Left lung (tissue), 10 donors: ENCODE results near the gene TSPAN9. TPM values are rescaled to one million over a fixed set of nuclear protein-coding genes. Genes with fewer than 3 reads are reported as not detected.

ENCODE experiments used
- ATAC-seq: fragments of 200-7000 bp; cut with Tn5 transposase; one replicate; pipeline ENCODE4 v1.9.1; 2020; ENCODE audit warnings: moderate library complexity
- DNase-seq, 4 donors: peaks; one replicate each; pipeline ENCODE4 v3.0.0-alpha.2; 2013 to 2020
- H3K27ac ChIP-seq, 2 donors: fragments of 200-600 bp; sonication (generic) in 1 of 2; one replicate each; pipeline versions ENCODE4 v1.5.0 to v1.8.0; 2020 to 2021
- H3K27me3 ChIP-seq, 2 donors: fragments of 200-600 bp; sonication (generic) in 1 of 2; one replicate each; pipeline versions ENCODE4 v1.5.0 to v1.8.0; 2020 to 2021
- H3K36me3 ChIP-seq, 2 donors: fragments of 200-600 bp; sonication (generic) in 1 of 2; one replicate each; pipeline versions ENCODE4 v1.5.0 to v1.8.0; 2020 to 2021
- H3K4me1 ChIP-seq, 2 donors: fragments of 200-600 bp; one replicate each; pipeline ENCODE4 v1.8.0; 2021
- H3K4me3 ChIP-seq, 2 donors: fragments of 200-600 bp; sonication (generic) in 1 of 2; one replicate each; pipeline versions ENCODE4 v1.5.0 to v1.8.0; 2020 to 2021; ENCODE audit warnings: mild to moderate bottlenecking in 1 of 2
- H3K9me3 ChIP-seq, 2 donors: fragments of 200-600 bp; sonication (generic) in 1 of 2; one replicate each; pipeline versions ENCODE4 v1.5.0 to v1.8.0; 2020 to 2021
- CTCF ChIP-seq, 2 donors: fragments of 200-600 bp; sonication (generic) in 1 of 2; IDR thresholded peaks; one replicate each; pipeline versions ENCODE4 v1.5.0 to v1.8.0; 2021; ENCODE audit warnings: antibody characterized with exemption in 2 of 2
- intact Hi-C, 2 donors: fragments of 100-400 bp; cut with DNase I; formaldehyde crosslinking; loops; one replicate each; pipeline versions ENCODE4 v1.11.2 to v1.14.2; 2022
- polyA plus RNA-seq, 6 donors: library from polyadenylated mRNA; unstranded; fragments of 120-200 nt; gene quantifications; one replicate each; pipeline ENCODE4 v1.2.1, GENCODE V29; 2013; ENCODE audit not compliant: insufficient read length in 6 of 6
- total RNA-seq, 2 donors: library from RNA; stranded (reverse); fragmentation: NEBNext Ultra II Directional; extraction: Animal tissue kit (Norgen Biotek cat#: 25700); gene quantifications; one replicate each; pipeline ENCODE4 v1.2.1, GENCODE V29; 2021
- donor health status: DM: no; HTN: yes; CAD: no.
- donor health status: DM: no; HTN: no; CAD: no.

Gene TSPAN9
- total and polyA plus RNA-seq, 8 donors: 35.6 to 98.6 (median 81.3) TPM

DNA sequence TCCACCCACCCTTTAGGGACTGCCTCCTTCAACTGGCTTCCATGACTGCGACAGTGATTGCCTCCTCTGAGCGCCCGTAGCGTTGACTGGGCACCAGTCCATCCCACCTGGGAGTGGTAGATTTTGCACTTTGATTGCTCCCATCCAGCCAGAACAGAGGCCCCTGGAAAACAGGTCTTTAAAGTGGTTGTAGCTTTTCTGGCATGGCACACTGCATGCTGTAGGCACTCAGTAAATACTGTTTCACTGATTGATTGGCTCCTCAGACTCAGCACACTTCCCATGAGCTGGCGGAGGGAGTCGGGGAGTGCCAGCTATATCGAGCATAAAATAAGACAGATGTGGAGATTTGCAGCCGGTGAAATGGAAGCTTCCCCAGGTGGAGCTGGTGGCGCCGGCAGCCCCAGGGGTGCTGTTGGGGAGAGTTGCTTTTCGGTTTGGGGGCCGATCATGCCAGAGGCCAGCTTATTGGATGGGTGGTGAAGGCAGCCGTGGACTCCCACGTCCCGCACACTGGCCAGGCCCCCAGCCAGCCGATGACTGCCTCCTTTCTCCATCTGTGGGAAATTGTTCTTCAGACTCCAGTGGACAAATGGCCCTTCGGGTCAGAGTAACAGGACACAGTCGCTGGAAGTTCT lies 200.2 kb downstream of the TSPAN9 start:
- Histone ChIP-seq H3K9me3 (no peaks in the 10 kb centered on the region), H3K4me1 (peaks cover 0 to 10% of the 10 kb centered on the region in 2 donors), H3K36me3 (peaks cover 0 to 11% of the 10 kb centered on the region in 2 donors), H3K4me3 (no peak overlapping the region), H3K27me3 (no peaks in the 10 kb centered on the region), H3K27ac (no peak overlapping the region)
- no peak for DNase-seq
- intact Hi-C loops: loop anchor here (5.0 to 10.0 kb wide), 2 partner anchors 143 to 205 kb away; no protein-coding TSS in a partner anchor
- no peak for TF ChIP-seq CTCF (IDR thresholded peaks at IDR 0.05)
- ATAC-seq: no peak

- peaks cover 0 to 10% of the 10 kb centered on the region in 2 donors for H3K4me1 ChIP-seq
- DNase-seq: no peak
- no peaks in the 10 kb centered on the region for H3K27me3 ChIP-seq
- no peaks in the 10 kb centered on the region for H3K9me3 ChIP-seq
- no peak overlapping the region for H3K4me3 ChIP-seq
- H3K27ac ChIP-seq: no peak overlapping the region
- no peak for TF ChIP-seq CTCF (IDR thresholded peaks at IDR 0.05)
- peaks cover 0 to 25% of the 10 kb centered on the region in 2 donors for H3K36me3 ChIP-seq
- ATAC-seq: no peak
- intact Hi-C loops: loop anchor here (5.0 to 10.0 kb wide), 2 partner anchors 144 to 207 kb away; no protein-coding TSS in a partner anchor
These were observed 201.7 kb downstream of the TSPAN9 start for GRCh38 chr12:3278681-3279414.

GRCh38 chr12:3279415-3279780 lies 202.2 kb downstream of the TSPAN9 start:
- no peaks in the 10 kb centered on the region for H3K27me3 ChIP-seq
- H3K9me3 ChIP-seq: no peaks in the 10 kb centered on the region
- intact Hi-C loops: loop anchor here (5.0 to 10.0 kb wide), 2 partner anchors 145 to 207 kb away; no protein-coding TSS in a partner anchor

DNA sequence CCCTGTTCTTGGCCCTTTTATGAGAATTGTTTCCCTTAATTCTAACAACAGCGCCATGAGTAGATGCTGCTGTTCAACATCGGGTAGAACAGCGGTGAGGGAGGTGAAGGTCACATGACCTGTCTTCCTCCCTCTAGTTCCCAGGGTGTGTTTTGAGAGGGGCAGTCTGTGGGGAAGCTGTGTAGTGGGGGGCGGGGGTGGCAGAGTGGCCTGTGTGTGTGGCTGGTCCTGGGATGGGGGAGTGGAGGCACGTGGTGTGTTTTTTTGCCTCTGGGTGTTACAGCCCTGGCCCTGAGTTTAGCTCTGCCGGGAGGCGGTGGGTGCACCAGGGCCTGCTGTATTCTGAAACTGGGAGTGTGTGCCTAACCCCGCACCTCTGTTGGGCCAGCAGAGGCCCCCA lies 202.7 kb downstream of the TSPAN9 start:
- Histone ChIP-seq H3K9me3 (no peaks in the 10 kb centered on the region), H3K4me3 (no peak overlapping the region), H3K36me3 (peaks cover 0 to 25% of the 10 kb centered on the region in 2 donors), H3K4me1 (peaks cover 0 to 5% of the 10 kb centered on the region in 2 donors), H3K27me3 (no peaks in the 10 kb centered on the region), H3K27ac (no peak overlapping the region)
- DNase-seq: no peak
- TF ChIP-seq CTCF (IDR thresholded peaks at IDR 0.05): no peak
- intact Hi-C loops: loop anchor here (5.0 to 10.0 kb wide), 2 partner anchors 145 to 208 kb away; no protein-coding TSS in a partner anchor
- no peak for ATAC-seq

More at GRCh38 chr12:3279415-3279780, 202.2 kb downstream of the TSPAN9 start:
- Histone ChIP-seq H3K4me1 (peaks cover 0 to 10% of the 10 kb centered on the region in 2 donors), H3K4me3 (no peak overlapping the region), H3K27ac (no peak overlapping the region), H3K36me3 (peaks cover 0 to 25% of the 10 kb centered on the region in 2 donors)
- ATAC-seq (peak; percentile 9), DNase-seq (no peak)
- TF ChIP-seq CTCF (IDR thresholded peaks at IDR 0.05): no peak

- H3K4me3 ChIP-seq: no peak overlapping the region
- peaks cover 0 to 25% of the 10 kb centered on the region in 2 donors for H3K36me3 ChIP-seq
- TF ChIP-seq CTCF (IDR thresholded peaks at IDR 0.05): no peak
- H3K4me1 ChIP-seq: no peaks in the 10 kb centered on the region
- intact Hi-C loops: no loop called here
- no peaks in the 10 kb centered on the region for H3K9me3 ChIP-seq
- DNase-seq (no peak), ATAC-seq (no peak)
- H3K27ac ChIP-seq: no peak overlapping the region
- H3K27me3 ChIP-seq: no peaks in the 10 kb centered on the region
These were observed 203.8 kb downstream of the TSPAN9 start for GRCh38 chr12:3280967-3281366.
